Hepatocyte (in vitro differentiated cells): ENCODE measurements around the gene TRIM17.

Source experiments
- CTCF ChIP-seq: fragments of 200-600 bp; sonication (generic); IDR thresholded peaks from 2 replicates; pipeline ENCODE4 v1.5.1; 2016; ENCODE audit warnings: antibody characterized with exemption, mild to moderate bottlenecking; ENCODE audit not compliant: poor library complexity
- EZH2phosphoT487 ChIP-seq: fragments of 200-600 bp; sonication (generic); IDR thresholded peaks from one replicate; pipeline ENCODE4 v1.6.1; 2018; ENCODE audit warnings: antibody characterized with exemption, mild to moderate bottlenecking, low read depth, moderate library complexity; ENCODE audit not compliant: unreplicated experiment, severe bottlenecking

- TF ChIP-seq CTCF (no peak), EZH2phosphoT487 (no peak)
Measured at GRCh38 chr1:228440761-228441500, 24.3 kb upstream of the TRIM17 start.
